Gastrocnemius medialis (tissue), 4 donors: Measurements from ENCODE around the gene APBA1.

Source experiments
- CTCF ChIP-seq, 5 experiments: fragments of 450-650 bp in 3 of 5; fragments of 200-600 bp in 2 of 5; sonication (generic) in 2 of 5; IDR thresholded peaks in 4 of 5; conservative IDR thresholded peaks in 1 of 5; 1 replicate in 4 of 5; 2 replicates in 1 of 5; pipeline ENCODE4 v1.5.1; 2016 to 2019; ENCODE audit warnings: antibody characterized with exemption in 5 of 5, mild to moderate bottlenecking in 3 of 5, moderate library complexity in 3 of 5
- POLR2A ChIP-seq, 2 donors: fragments of 450-650 bp; IDR thresholded peaks; one replicate each; pipeline ENCODE4 v1.6.1; 2017; ENCODE audit warnings: antibody characterized with exemption in 2 of 2, mild to moderate bottlenecking in 2 of 2, moderate library complexity in 2 of 2

GRCh38 chr9:69697475-69697874, 25.3 kb upstream of the APBA1 start:
- TF ChIP-seq CTCF (IDR thresholded peaks at IDR 0.05 in 4 of 5, conservative IDR thresholded peaks at IDR 0.05 in 1 of 5) (no peak), POLR2A (IDR thresholded peaks at IDR 0.05) (no peak)
